HepG2 (cell line): ENCODE data around the gene SAMD14. TPM values are rescaled to one million over a fixed set of nuclear protein-coding genes. Genes with fewer than 3 reads are reported as not detected.
A peak's percentile ranks its signal among the peaks of the same experiment; 100 is the strongest.

Experiments used
- BCL6 ChIP-seq: IDR thresholded peaks from 2 replicates; pipeline ENCODE4 v1.6.1; 2016; ENCODE audit warnings: missing genetic modification reagents, missing compliant biosample characterization
- CREB3 ChIP-seq: sonication (generic); formaldehyde crosslinking; IDR thresholded peaks from 2 replicates; pipeline ENCODE4 v1.5.0; 2020; ENCODE audit warnings: missing genetic modification reagents
- CTCF ChIP-seq: sonication (generic); formaldehyde crosslinking; IDR thresholded peaks from 2 replicates; pipeline ENCODE4 v1.5.0; 2020; ENCODE audit warnings: mild to moderate bottlenecking, missing genetic modification reagents, moderate library complexity
- DDIT3 ChIP-seq: sonication (generic); formaldehyde crosslinking; IDR thresholded peaks from 2 replicates; pipeline ENCODE4 v1.4.0; 2020; ENCODE audit warnings: mild to moderate bottlenecking, missing genetic modification reagents
- DRAP1 ChIP-seq: IDR thresholded peaks from 2 replicates; pipeline ENCODE4 v1.6.1; 2016; ENCODE audit warnings: missing genetic modification reagents, missing compliant biosample characterization
- ELF1 ChIP-seq: sonication (generic); formaldehyde crosslinking; IDR thresholded peaks from 2 replicates; pipeline ENCODE4 v1.4.0; 2020; ENCODE audit warnings: missing genetic modification reagents
- ELF3 ChIP-seq: IDR thresholded peaks from 2 replicates; pipeline ENCODE4 v1.6.1; 2016; ENCODE audit warnings: missing genetic modification reagents, missing compliant biosample characterization
- HNF4A ChIP-seq: sonication (generic); formaldehyde crosslinking; IDR thresholded peaks from 2 replicates; pipeline ENCODE4 v1.4.0; 2020; ENCODE audit warnings: missing genetic modification reagents
- KLF11 ChIP-seq: IDR thresholded peaks from 2 replicates; pipeline ENCODE4 v1.6.1; 2016; ENCODE audit warnings: missing compliant biosample characterization
- KLF6 ChIP-seq: IDR thresholded peaks from 2 replicates; pipeline ENCODE4 v1.8.0; 2016; ENCODE audit warnings: missing biosample characterization, missing genetic modification reagents
- MBD4 ChIP-seq: IDR thresholded peaks from 2 replicates; pipeline ENCODE4 v1.6.1; 2012; ENCODE audit warnings: low read length, inconsistent platforms, borderline replicate concordance
- MXD4 ChIP-seq: IDR thresholded peaks from 2 replicates; pipeline ENCODE4 v1.6.1; 2016; ENCODE audit warnings: mild to moderate bottlenecking, missing biosample characterization, missing genetic modification reagents
- NFRKB ChIP-seq: fragments of 450-650 bp; IDR thresholded peaks from 2 replicates; pipeline ENCODE4 v1.6.1; 2017
- NFYC ChIP-seq: IDR thresholded peaks from 2 replicates; pipeline ENCODE4 v1.6.1; 2016; ENCODE audit warnings: missing genetic modification reagents, missing compliant biosample characterization
- NR2F2 ChIP-seq: IDR thresholded peaks from 2 replicates; pipeline ENCODE4 v1.6.1; 2012; ENCODE audit warnings: low read depth, inconsistent platforms, borderline replicate concordance
- PCBP1 ChIP-seq: fragments of 200-400 bp; formaldehyde crosslinking; IDR thresholded peaks from 2 replicates; pipeline ENCODE4 v1.6.1; 2017; ENCODE audit warnings: mild to moderate bottlenecking, low read depth, low read length, borderline replicate concordance
- PRMT3 ChIP-seq: sonication (generic); formaldehyde crosslinking; IDR thresholded peaks from 2 replicates; pipeline ENCODE4 v1.8.1; 2022; ENCODE audit warnings: low read depth, mild to moderate bottlenecking, moderate library complexity, missing genetic modification reagents, borderline replicate concordance
- SALL2 ChIP-seq: sonication (generic); formaldehyde crosslinking; IDR thresholded peaks from 2 replicates; pipeline ENCODE4 v1.8.1; 2023; ENCODE audit warnings: mild to moderate bottlenecking, missing genetic modification reagents, inconsistent platforms
- TERF1 ChIP-seq: sonication (generic); formaldehyde crosslinking; IDR thresholded peaks from 2 replicates; pipeline ENCODE4 v1.8.0; 2022; ENCODE audit warnings: mild to moderate bottlenecking, missing genetic modification reagents, moderate library complexity
- ZFYVE20 ChIP-seq: sonication (generic); formaldehyde crosslinking; IDR thresholded peaks from 2 replicates; pipeline ENCODE4 v1.8.0; 2023; ENCODE audit warnings: low read depth, mild to moderate bottlenecking, moderate library complexity, missing genetic modification reagents, borderline replicate concordance
- ZNF512B ChIP-seq: sonication (generic); formaldehyde crosslinking; IDR thresholded peaks from 2 replicates; pipeline ENCODE4 v1.5.1; 2020; ENCODE audit warnings: missing genetic modification reagents, mild to moderate bottlenecking, borderline replicate concordance
- ZNF879 ChIP-seq: sonication (generic); formaldehyde crosslinking; IDR thresholded peaks from 2 replicates; pipeline ENCODE4 v1.8.1; 2023; ENCODE audit warnings: missing genetic modification reagents
- ZSCAN30 ChIP-seq: sonication (generic); formaldehyde crosslinking; IDR thresholded peaks from 2 replicates; pipeline ENCODE4 v1.5.0; 2020; ENCODE audit warnings: mild to moderate bottlenecking, missing genetic modification reagents
- polyA plus RNA-seq, 8 experiments: library from polyadenylated mRNA; depleted of rRNA in 3 of 8; stranded (reverse) in 7 of 8; unstranded in 1 of 8; fragments of >200 nt; fragmentation: Illumina TruSeq in 4 of 8; extraction: Trizol in 4 of 8; gene quantifications; 2 replicates each; pipeline versions ENCODE4 v1.2.1 to v1.2.3, GENCODE V29; 2011 to 2016; ENCODE audit warnings: low read depth in 4 of 8, missing spikeins in 1 of 8, mixed read lengths in 1 of 8; ENCODE audit not compliant: insufficient read depth in 1 of 8
- total RNA-seq, 5 experiments: library from RNA; depleted of rRNA; stranded (reverse); fragments of >200 nt; fragmentation: Illumina TruSeq; extraction: Trizol; gene quantifications; 2 replicates each; pipeline ENCODE4 v1.2.3, GENCODE V29; 2016; ENCODE audit warnings: low read depth in 1 of 5

SAMD14 gene
- total and polyA plus RNA-seq, 2 of the 13 experiments (the other 11 are each of a cell fraction or from before 2014, with no cell fraction given): 0.07 to 0.22 TPM

GRCh38 chr17:50139950-50140885 is 10.3 kb upstream of the SAMD14 start (continued):
- TF ChIP-seq ZNF512B (CRISPR knock-in tag) (no peak), ZNF879 (CRISPR knock-in tag) (no peak), TERF1 (CRISPR knock-in tag) (no peak), NFRKB (no peak), PCBP1 (no peak), ELF3 (CRISPR knock-in tag) (peak; percentile 23; the same call in 1 of the 2 replicates), ELF1 (CRISPR knock-in tag) (no peak), CTCF (CRISPR knock-in tag) (peak; percentile 95), DRAP1 (no peak), NR2F2 (no peak), SALL2 (peak; percentile 61; the same call in 1 of the 2 replicates), DDIT3 (CRISPR knock-in tag) (no peak), ZFYVE20 (CRISPR knock-in tag) (no peak), CREB3 (CRISPR knock-in tag) (no peak), NFYC (CRISPR knock-in tag) (no peak), PRMT3 (CRISPR knock-in tag) (no peak), ZSCAN30 (CRISPR knock-in tag) (no peak), BCL6 (CRISPR knock-in tag) (no peak), KLF11 (CRISPR knock-in tag) (no peak), HNF4A (CRISPR knock-in tag) (no peak; the same call in 1 of the 2 replicates), MXD4 (CRISPR knock-in tag) (no peak), KLF6 (CRISPR knock-in tag) (no peak), MBD4 (no peak)
